B cell (primary cell): ENCODE data around the gene CTDSPL. TPM values are rescaled to one million over a fixed set of nuclear protein-coding genes. Genes with fewer than 3 reads are reported as not detected.

ENCODE experiments used
- ATAC-seq: fragments of 200-7000 bp; cut with Tn5 transposase; one replicate; pipeline ENCODE4 v1.10.0; 2021; ENCODE audit warnings: low read depth, mild to moderate bottlenecking, moderate number of reproducible peaks, moderate library complexity
- CTCF ChIA-PET: fragments of 350-600 bp; sonication (Branson Sonifier 250); formaldehyde crosslinking; loops from one replicate; lab custom pipeline; 2021; ENCODE audit warnings: antibody characterized with exemption, inconsistent platforms; lab: Charles Lee
- POLR2A ChIA-PET: fragments of 350-600 bp; sonication (Branson Sonifier 250); formaldehyde crosslinking; loops from one replicate; lab custom pipeline; 2021; ENCODE audit warnings: antibody characterized with exemption; lab: Charles Lee
- DNase-seq: peaks from one replicate; pipeline ENCODE4 v3.0.0; 2013
- H2AFZ ChIP-seq: 2 replicates; pipeline ENCODE4 v1.6.1; 2012; ENCODE audit warnings: mild to moderate bottlenecking, low read depth, low read length; ENCODE audit not compliant: insufficient read depth, poor library complexity, severe bottlenecking
- H3K27ac ChIP-seq, 2 donors: 1 replicate in 1 of 2; 2 replicates in 1 of 2; pipeline ENCODE4 v1.5.1; 2012 to 2013; ENCODE audit warnings: low read length in 2 of 2, mild to moderate bottlenecking in 2 of 2, moderate library complexity in 1 of 2
- H3K27me3 ChIP-seq, 4 experiments: fragments of 200-600 bp in 1 of 4; sonication (generic) in 1 of 4; replicated peaks in 1 of 4; 1 replicate in 2 of 4; 2 replicates in 2 of 4; pipeline versions ENCODE4 v1.6.1 to v1.7.0; 2013 to 2016; ENCODE audit warnings: low read length in 3 of 4, mild to moderate bottlenecking in 2 of 4, mixed read lengths in 1 of 4, moderate library complexity in 1 of 4; ENCODE audit not compliant: insufficient read depth in 4 of 4, control insufficient read depth in 3 of 4; ENCODE audit errors: control extremely low read depth in 1 of 4
- H3K36me3 ChIP-seq, 2 experiments: replicated peaks in 1 of 2; 1 replicate in 1 of 2; 2 replicates in 1 of 2; pipeline versions ENCODE4 v1.6.1 to v1.7.1; 2013; ENCODE audit warnings: low read length in 1 of 2; ENCODE audit not compliant: insufficient read depth in 2 of 2, control insufficient read depth in 1 of 2; ENCODE audit errors: control extremely low read depth in 1 of 2, extremely low read depth in 1 of 2
- H3K4me1 ChIP-seq, 2 donors: fragments of 200-600 bp in 1 of 2; sonication (generic) in 1 of 2; 1 replicate in 1 of 2; 2 replicates in 1 of 2; pipeline versions ENCODE4 v1.5.1 to v1.6.1; 2013 to 2017; ENCODE audit warnings: low read length in 2 of 2; ENCODE audit not compliant: control insufficient read depth in 2 of 2, insufficient read depth in 2 of 2
- H3K4me2 ChIP-seq: replicated peaks from 2 replicates; pipeline ENCODE3; 2012; ENCODE audit warnings: mild to moderate bottlenecking, low read depth, low read length; ENCODE audit not compliant: poor library complexity, severe bottlenecking
- H3K4me3 ChIP-seq, 5 experiments: fragments of 200-600 bp in 1 of 5; sonication (generic) in 1 of 5; 1 replicate in 3 of 5; 2 replicates in 2 of 5; pipeline versions ENCODE4 v1.5.1 to v1.7.0; 2011 to 2016; ENCODE audit warnings: low read length in 4 of 5, mild to moderate bottlenecking in 4 of 5, low read depth in 2 of 5, control low read depth in 1 of 5, moderate library complexity in 1 of 5; ENCODE audit not compliant: insufficient read depth in 1 of 5; ENCODE audit errors: control extremely low read depth in 1 of 5, extremely low read depth in 1 of 5
- H3K79me2 ChIP-seq: fragments of 200-600 bp; sonication (generic); one replicate; pipeline ENCODE4 v1.6.0; 2016; ENCODE audit warnings: low read length; ENCODE audit not compliant: control insufficient read depth, insufficient read depth
- H3K9ac ChIP-seq: fragments of 200-600 bp; sonication (generic); 2 replicates; pipeline ENCODE4 v1.6.1; 2017; ENCODE audit warnings: mild to moderate bottlenecking, low read length, moderate library complexity
- H3K9me3 ChIP-seq, 3 donors: one replicate each; pipeline versions ENCODE4 v1.6.1 to v1.7.1; 2013; ENCODE audit warnings: low read length in 2 of 3; ENCODE audit not compliant: control insufficient read depth in 2 of 3, insufficient read depth in 1 of 3; ENCODE audit errors: control extremely low read depth in 1 of 3
- H4K20me1 ChIP-seq: 2 replicates; pipeline ENCODE4 v1.6.0; 2012; ENCODE audit warnings: mild to moderate bottlenecking, low read length; ENCODE audit not compliant: insufficient read depth, control insufficient read depth, poor library complexity, severe bottlenecking
- H3K27ac Mint-ChIP-seq: one replicate; pipeline ENCODE4 v1.8.0; 2021; ENCODE audit warnings: mixed read lengths
- H3K27me3 Mint-ChIP-seq: one replicate; pipeline ENCODE4 v1.8.0; 2021; ENCODE audit warnings: mixed read lengths
- H3K4me1 Mint-ChIP-seq: one replicate; pipeline ENCODE4 v1.8.0; 2021; ENCODE audit warnings: mixed read lengths
- H3K4me3 Mint-ChIP-seq: one replicate; pipeline ENCODE4 v1.8.0; 2021; ENCODE audit warnings: mixed read lengths
- H3K9me3 Mint-ChIP-seq: one replicate; pipeline ENCODE4 v1.8.0; 2022; ENCODE audit warnings: mixed read lengths; ENCODE audit not compliant: insufficient read depth
- EZH2 ChIP-seq: IDR thresholded peaks from 2 replicates; pipeline ENCODE4 v1.6.1; 2012; ENCODE audit warnings: borderline replicate concordance, low read depth, mild to moderate bottlenecking, moderate library complexity, low read length; ENCODE audit not compliant: insufficient read depth, poor library complexity, severe bottlenecking
- WGBS: methylation state at CpG from one replicate; pipeline ENCODE4 v1.1.5; 2013; ENCODE audit warnings: missing lambda C conversion rate; ENCODE audit not compliant: insufficient coverage; 5-methylcytosine and 5-hydroxymethylcytosine counted together
- intact Hi-C: fragments of 100-400 bp; cut with micrococcal nuclease; formaldehyde crosslinking; loops from one replicate; pipeline ENCODE4 v1.10.0; 2022
- polyA plus RNA-seq: library from polyadenylated mRNA; depleted of rRNA; stranded (reverse); fragments of >200 nt; gene quantifications from 2 replicates; pipeline ENCODE4 v1.2.3, GENCODE V29; 2012
- total RNA-seq, 2 donors: library from RNA; stranded (reverse); fragments of 120-200 nt in 1 of 2; gene quantifications; 1 replicate in 1 of 2; 2 replicates in 1 of 2; pipeline versions ENCODE4 v1.2.3 to v1.2.4, GENCODE V29; 2013 to 2022
- TF ChIP-seq, protein P1 (sequence below): fragments of 200-600 bp; IDR thresholded peaks from one replicate; pipeline ENCODE4 v1.8.0; 2022; ENCODE audit warnings: antibody characterized with exemption, mild to moderate bottlenecking

CTDSPL gene
- total and polyA plus RNA-seq, 2 donors (not counting 1 experiment from before 2014, with no cell fraction given): not detected

DNA sequence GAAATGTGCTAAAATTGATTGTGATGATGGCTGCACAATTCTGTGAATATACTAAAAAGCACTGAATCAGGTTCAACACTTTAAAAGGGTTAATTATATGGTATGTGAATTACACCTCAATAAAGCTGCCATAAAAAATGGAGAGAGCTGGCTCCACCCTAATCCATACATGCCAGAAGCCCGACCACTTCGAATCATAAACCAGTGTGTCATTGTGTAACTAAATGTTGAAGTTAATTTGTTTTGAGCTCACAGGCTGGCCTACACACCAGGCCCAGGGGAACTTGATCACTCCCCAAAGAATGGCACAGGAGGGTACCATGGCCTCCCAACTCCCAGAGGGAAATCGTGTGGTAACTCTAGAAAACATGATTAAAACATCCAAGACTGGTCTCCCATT, 153.8 kb downstream of the CTDSPL start:
- Mint-ChIP-seq H3K27me3 (no peaks in the 10 kb centered on the region), H3K27ac (no peak overlapping the region), H3K9me3 (peaks cover 3% of the 10 kb centered on the region), H3K4me3 (no peak overlapping the region), H3K4me1 (no peaks in the 10 kb centered on the region)
- no peaks in the 10 kb centered on the region for H3K79me2 ChIP-seq
- no peaks in the 10 kb centered on the region for H4K20me1 ChIP-seq
- H3K36me3 ChIP-seq: peaks cover 0 to 3% of the 10 kb centered on the region in 2 experiments
- no peak overlapping the region for H2AFZ ChIP-seq
- ATAC-seq (no peak), DNase-seq (no peak)
- CTCF ChIA-PET: no interaction called here
- POLR2A ChIA-PET: no interaction called here
- WGBS: 86% methylated on average over 1 of the region's 3 CpGs
- peaks cover 0 to 16% (median 0%) of the 10 kb centered on the region in 3 donors for H3K9me3 ChIP-seq
- no peaks in the 10 kb centered on the region for H3K27me3 ChIP-seq
- TF ChIP-seq, protein P1, sequence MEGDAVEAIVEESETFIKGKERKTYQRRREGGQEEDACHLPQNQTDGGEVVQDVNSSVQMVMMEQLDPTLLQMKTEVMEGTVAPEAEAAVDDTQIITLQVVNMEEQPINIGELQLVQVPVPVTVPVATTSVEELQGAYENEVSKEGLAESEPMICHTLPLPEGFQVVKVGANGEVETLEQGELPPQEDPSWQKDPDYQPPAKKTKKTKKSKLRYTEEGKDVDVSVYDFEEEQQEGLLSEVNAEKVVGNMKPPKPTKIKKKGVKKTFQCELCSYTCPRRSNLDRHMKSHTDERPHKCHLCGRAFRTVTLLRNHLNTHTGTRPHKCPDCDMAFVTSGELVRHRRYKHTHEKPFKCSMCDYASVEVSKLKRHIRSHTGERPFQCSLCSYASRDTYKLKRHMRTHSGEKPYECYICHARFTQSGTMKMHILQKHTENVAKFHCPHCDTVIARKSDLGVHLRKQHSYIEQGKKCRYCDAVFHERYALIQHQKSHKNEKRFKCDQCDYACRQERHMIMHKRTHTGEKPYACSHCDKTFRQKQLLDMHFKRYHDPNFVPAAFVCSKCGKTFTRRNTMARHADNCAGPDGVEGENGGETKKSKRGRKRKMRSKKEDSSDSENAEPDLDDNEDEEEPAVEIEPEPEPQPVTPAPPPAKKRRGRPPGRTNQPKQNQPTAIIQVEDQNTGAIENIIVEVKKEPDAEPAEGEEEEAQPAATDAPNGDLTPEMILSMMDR: no peak
- TF ChIP-seq EZH2: no peak
- no peak overlapping the region for H3K4me3 ChIP-seq
- no peak overlapping the region for H3K9ac ChIP-seq
- intact Hi-C loops: no loop called here
- H3K4me2 ChIP-seq: no peak overlapping the region
- no peak overlapping the region for H3K27ac ChIP-seq
- no peaks in the 10 kb centered on the region for H3K4me1 ChIP-seq

DNA sequence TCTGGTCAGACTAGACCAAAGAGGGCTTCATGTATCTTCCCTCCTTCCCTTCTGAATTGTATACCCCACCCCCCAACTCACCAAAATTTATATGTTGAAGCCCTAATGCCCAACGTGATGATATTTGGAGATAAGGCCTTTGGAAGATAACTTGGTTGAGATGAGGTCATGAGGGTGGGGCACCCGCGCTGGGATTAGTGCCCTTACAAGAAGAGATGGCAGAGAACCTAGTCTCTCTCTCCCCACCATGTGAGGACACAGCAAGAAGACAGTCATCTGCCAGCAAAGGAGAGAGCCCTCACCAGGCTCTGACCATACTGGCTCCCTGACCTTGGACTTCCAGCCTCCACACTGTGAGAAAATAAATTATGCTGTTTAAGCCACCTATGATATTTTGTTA, 154.3 kb downstream of the CTDSPL start:
- Mint-ChIP-seq H3K27me3 (no peaks in the 10 kb centered on the region), H3K4me1 (no peaks in the 10 kb centered on the region), H3K9me3 (peaks cover 3% of the 10 kb centered on the region), H3K27ac (no peak overlapping the region), H3K4me3 (no peak overlapping the region)
- no peak for ATAC-seq
- DNase-seq: no peak
- Histone ChIP-seq H3K36me3 (peaks cover 0 to 3% of the 10 kb centered on the region in 2 experiments), H2AFZ (no peak overlapping the region), H3K9me3 (peaks cover 0 to 16% (median 0%) of the 10 kb centered on the region in 3 donors), H4K20me1 (no peaks in the 10 kb centered on the region), H3K9ac (no peak overlapping the region), H3K4me1 (no peaks in the 10 kb centered on the region), H3K27me3 (no peaks in the 10 kb centered on the region), H3K4me3 (no peak overlapping the region), H3K79me2 (no peaks in the 10 kb centered on the region), H3K4me2 (no peak overlapping the region), H3K27ac (no peak overlapping the region)
- TF ChIP-seq, protein P1: no peak
- TF ChIP-seq EZH2: no peak
- intact Hi-C loops: no loop called here
- POLR2A ChIA-PET: no interaction called here
- WGBS: no CpG with 5 or more reads among the region's 3 CpGs
- CTCF ChIA-PET: no interaction called here
